Smooth muscle cell (in vitro differentiated cells): ENCODE results near the gene DERA. TPM values are rescaled to one million over a fixed set of nuclear protein-coding genes. Genes with fewer than 3 reads are reported as not detected.

Experiments
- DNase-seq: peaks from one replicate; lab custom pipeline; 2025; ENCODE audit not compliant: unreplicated experiment; lab: John Stamatoyannopoulos, UW
- H2AFZ ChIP-seq: fragments of 200-600 bp; sonication (generic); 2 replicates; pipeline ENCODE4 v1.6.0; 2016; ENCODE audit warnings: antibody characterized with exemption, low read depth, mild to moderate bottlenecking
- H3F3A ChIP-seq: fragments of 200-600 bp; sonication (generic); 2 replicates; pipeline ENCODE4 v1.6.0; 2017; ENCODE audit warnings: antibody characterized with exemption, low read depth
- H3K27ac ChIP-seq: fragments of 200-600 bp; sonication (generic); 2 replicates; pipeline ENCODE4 v1.5.1; 2016; ENCODE audit warnings: low read depth, mild to moderate bottlenecking
- H3K27me3 ChIP-seq: fragments of 200-600 bp; sonication (generic); 2 replicates; pipeline ENCODE4 v1.6.1; 2016; ENCODE audit warnings: low read depth, mild to moderate bottlenecking
- H3K36me3 ChIP-seq: fragments of 200-600 bp; sonication (generic); 2 replicates; pipeline ENCODE4 v1.5.1; 2016; ENCODE audit warnings: low read depth
- H3K4me1 ChIP-seq: fragments of 200-600 bp; sonication (generic); 2 replicates; pipeline ENCODE4 v1.5.1; 2016; ENCODE audit warnings: low read depth
- H3K4me2 ChIP-seq: fragments of 200-600 bp; sonication (generic); 2 replicates; pipeline ENCODE4 v1.6.0; 2016; ENCODE audit warnings: mild to moderate bottlenecking
- H3K4me3 ChIP-seq: fragments of 200-600 bp; sonication (generic); 2 replicates; pipeline ENCODE4 v1.5.1; 2016; ENCODE audit warnings: mild to moderate bottlenecking
- H3K79me2 ChIP-seq: fragments of 200-600 bp; sonication (generic); 2 replicates; pipeline ENCODE4 v1.6.0; 2016; ENCODE audit warnings: low read depth, mild to moderate bottlenecking
- H3K9ac ChIP-seq: fragments of 200-600 bp; sonication (generic); 2 replicates; pipeline ENCODE4 v1.6.0; 2016; ENCODE audit warnings: low read depth
- H3K9me3 ChIP-seq: fragments of 200-600 bp; sonication (generic); replicated peaks from 2 replicates; pipeline ENCODE4 v1.5.1; 2016; ENCODE audit warnings: low read depth
- H4K20me1 ChIP-seq: fragments of 200-600 bp; sonication (generic); 2 replicates; pipeline ENCODE4 v1.6.0; 2016; ENCODE audit warnings: low read depth
- CTCF ChIP-seq: fragments of 200-600 bp; sonication (generic); IDR thresholded peaks from 2 replicates; pipeline ENCODE4 v1.5.1; 2017; ENCODE audit warnings: borderline replicate concordance, mild to moderate bottlenecking, antibody characterized with exemption; ENCODE audit not compliant: insufficient read depth, poor library complexity, severe bottlenecking
- WGBS: methylation state at CpG from one replicate; pipeline ENCODE4 v1.1.7; 2016; ENCODE audit warnings: low lambda C conversion rate; 5-methylcytosine and 5-hydroxymethylcytosine counted together
- polyA plus RNA-seq: library from polyadenylated mRNA; unstranded; fragments of >200 nt; fragmentation: Nextera tagmentation; extraction: Ambion mirVana; gene quantifications from 2 replicates; pipeline ENCODE4 v1.2.1, GENCODE V29; 2016
- total RNA-seq: library from RNA; depleted of rRNA; stranded (reverse); fragments of >200 nt; gene quantifications from 2 replicates; pipeline ENCODE4 v1.2.3, GENCODE V29; 2014

DERA gene
- total and polyA plus RNA-seq, 2 experiments from 2014 or later: 23.3 to 35.1 TPM

- WGBS: 80% methylated on average over 3 of the region's 3 CpGs
Measured at GRCh38 chr12:16036073-16036472, 124.9 kb downstream of the DERA start.

GRCh38 chr12:16037533-16037932 is 126.4 kb downstream of the DERA start:
- WGBS: 97% methylated on average over 6 of the region's 6 CpGs
- H2AFZ ChIP-seq: no peak overlapping the region
- DNase-seq: no peak

More at GRCh38 chr12:16036073-16036472, 124.9 kb downstream of the DERA start:
- no peak overlapping the region for H3K27ac ChIP-seq
- peaks cover 16% of the 10 kb centered on the region for H3K4me1 ChIP-seq
- H3F3A ChIP-seq: no peaks in the 10 kb centered on the region
- TF ChIP-seq CTCF: no peak
- H4K20me1 ChIP-seq: no peaks in the 10 kb centered on the region
- no peak overlapping the region for H2AFZ ChIP-seq
- H3K4me3 ChIP-seq: no peak overlapping the region
- H3K27me3 ChIP-seq: no peaks in the 10 kb centered on the region
- DNase-seq: no peak
- H3K4me2 ChIP-seq: no peak overlapping the region
- no peak overlapping the region for H3K9ac ChIP-seq
- no peaks in the 10 kb centered on the region for H3K79me2 ChIP-seq
- no peaks in the 10 kb centered on the region for H3K36me3 ChIP-seq
- H3K9me3 ChIP-seq: no peaks in the 10 kb centered on the region

GRCh38 chr12:16043480-16043879 is 132.3 kb downstream of the DERA start:
- Histone ChIP-seq H3K9ac (no peak overlapping the region), H3K4me3 (no peak overlapping the region), H3K9me3 (no peaks in the 10 kb centered on the region), H3K4me2 (no peak overlapping the region), H2AFZ (no peak overlapping the region), H4K20me1 (no peaks in the 10 kb centered on the region), H3K27me3 (no peaks in the 10 kb centered on the region), H3K4me1 (no peaks in the 10 kb centered on the region), H3K79me2 (no peaks in the 10 kb centered on the region), H3F3A (no peaks in the 10 kb centered on the region), H3K36me3 (no peaks in the 10 kb centered on the region), H3K27ac (no peak overlapping the region)
- DNase-seq: no peak
- no peak for TF ChIP-seq CTCF
- WGBS: 100% methylated on average over 1 of the region's 1 CpG

More at GRCh38 chr12:16037533-16037932, 126.4 kb downstream of the DERA start:
- Histone ChIP-seq H3K9me3 (no peaks in the 10 kb centered on the region), H3K4me3 (no peak overlapping the region), H3F3A (no peaks in the 10 kb centered on the region), H3K27ac (no peak overlapping the region), H3K27me3 (no peaks in the 10 kb centered on the region), H3K4me2 (no peak overlapping the region), H3K9ac (no peak overlapping the region), H3K79me2 (no peaks in the 10 kb centered on the region), H4K20me1 (no peaks in the 10 kb centered on the region), H3K36me3 (no peaks in the 10 kb centered on the region), H3K4me1 (peaks cover 16% of the 10 kb centered on the region)
- TF ChIP-seq CTCF: no peak

- Histone ChIP-seq H3K4me3 (no peak overlapping the region), H3K4me2 (no peak overlapping the region), H3K27me3 (no peaks in the 10 kb centered on the region), H3K9ac (no peak overlapping the region), H3K9me3 (no peaks in the 10 kb centered on the region), H3K79me2 (no peaks in the 10 kb centered on the region), H2AFZ (no peak overlapping the region), H3F3A (no peaks in the 10 kb centered on the region), H4K20me1 (no peaks in the 10 kb centered on the region), H3K4me1 (no peaks in the 10 kb centered on the region), H3K27ac (no peak overlapping the region), H3K36me3 (no peaks in the 10 kb centered on the region)
- 94% methylated on average over 1 of the region's 1 CpG for WGBS
- no peak for DNase-seq
- no peak for TF ChIP-seq CTCF
Measured at GRCh38 chr12:16046266-16046665, 135.1 kb downstream of the DERA start.
